ENCODE measurements around the gene ZSCAN5A. TPM values are rescaled to one million over a fixed set of nuclear protein-coding genes. Genes with fewer than 3 reads are reported as not detected.
"Not testable (repeated sequence)": the region's sequence is repeated elsewhere in the genome, so short reads cannot be mapped to it uniquely, and the experiment has no call there.

Gene ZSCAN5A
- total RNA-seq, 1 donor from 2014 or later, result 10.3 TPM

GRCh38 chr19:56290104-56290503, 24.5 kb downstream of the ZSCAN5A start:
- H3K36me3 Mint-ChIP-seq (ENCODE audit: low read depth), result peaks cover 6% of the 10 kb centered on the region
- H3K4me3 Mint-ChIP-seq (ENCODE audit: low read depth), result no peak overlapping the region
- H3K27me3 Mint-ChIP-seq (ENCODE audit: low read depth), result no peaks in the 10 kb centered on the region
- H3K9me3 Mint-ChIP-seq, result peaks cover 7% of the 10 kb centered on the region
- H3K27ac Mint-ChIP-seq, result no peak overlapping the region
- DNase-seq (ENCODE audit: low spot score), result no peak
- no peaks in the 10 kb centered on the region for H3K4me1 Mint-ChIP-seq (ENCODE audit: low read depth)
- intact Hi-C loops (cut with micrococcal nuclease), result no loop called here

GRCh38 chr19:56284746-56285145, 29.9 kb downstream of the ZSCAN5A start:
- intact Hi-C loops (cut with micrococcal nuclease), result no loop called here
- H3K36me3 Mint-ChIP-seq (ENCODE audit: low read depth), result no peaks in the 10 kb centered on the region
- no peak for DNase-seq (ENCODE audit: low spot score)
- no peaks in the 10 kb centered on the region for H3K27me3 Mint-ChIP-seq (ENCODE audit: low read depth)
- no peak overlapping the region for H3K27ac Mint-ChIP-seq
- H3K4me3 Mint-ChIP-seq (ENCODE audit: low read depth), result no peak overlapping the region
- H3K9me3 Mint-ChIP-seq, result no peaks in the 10 kb centered on the region
- no peaks in the 10 kb centered on the region for H3K4me1 Mint-ChIP-seq (ENCODE audit: low read depth)

GRCh38 chr19:56282809-56283208, 31.8 kb downstream of the ZSCAN5A start:
- no peaks in the 10 kb centered on the region for H3K27me3 Mint-ChIP-seq (ENCODE audit: low read depth)
- no peaks in the 10 kb centered on the region for H3K36me3 Mint-ChIP-seq (ENCODE audit: low read depth)
- no peak overlapping the region for H3K27ac Mint-ChIP-seq
- intact Hi-C loops (cut with micrococcal nuclease), result no loop called here
- no peak for DNase-seq (ENCODE audit: low spot score)
- H3K4me3 Mint-ChIP-seq (ENCODE audit: low read depth), result no peak overlapping the region
- H3K9me3 Mint-ChIP-seq, result no peaks in the 10 kb centered on the region
- no peaks in the 10 kb centered on the region for H3K4me1 Mint-ChIP-seq (ENCODE audit: low read depth)

- intact Hi-C loops (cut with micrococcal nuclease), result no loop called here
- Mint-ChIP-seq H3K9me3 (peaks cover 7% of the 10 kb centered on the region), H3K4me1 (ENCODE audit: low read depth) (no peaks in the 10 kb centered on the region), H3K36me3 (ENCODE audit: low read depth) (no peaks in the 10 kb centered on the region), H3K4me3 (ENCODE audit: low read depth) (no peak overlapping the region), H3K27ac (no peak overlapping the region), H3K27me3 (ENCODE audit: low read depth) (no peaks in the 10 kb centered on the region)
- DNase-seq (ENCODE audit: low spot score), result no peak
Observed at GRCh38 chr19:56273563-56274117, 41.0 kb downstream of the ZSCAN5A start.

- H3K4me1 Mint-ChIP-seq (ENCODE audit: low read depth), result no peaks in the 10 kb centered on the region
- intact Hi-C loops (cut with micrococcal nuclease), result no loop called here
- peaks cover 4% of the 10 kb centered on the region for H3K9me3 Mint-ChIP-seq
- H3K27ac Mint-ChIP-seq, result no peak within 1 kb of the TSS
- H3K4me3 Mint-ChIP-seq (ENCODE audit: low read depth), result no peak within 1 kb of the TSS
- H3K36me3 Mint-ChIP-seq (ENCODE audit: low read depth), result no peaks in the 10 kb centered on the region
- no peak for DNase-seq (ENCODE audit: low spot score)
- no peaks in the 10 kb centered on the region for H3K27me3 Mint-ChIP-seq (ENCODE audit: low read depth)
Observed at GRCh38 chr19:56272161-56272798, 42.4 kb downstream of the ZSCAN5A start, which contains the start of gene EDDM13. Gene EDDM13, plus strand, starts transcription at chr19:56272748. Its CDS starts 87 bp downstream, at chr19:56272835.

GRCh38 chr19:56271151-56271550, 43.5 kb downstream of the ZSCAN5A start:
- Mint-ChIP-seq H3K27me3 (ENCODE audit: low read depth) (no peaks in the 10 kb centered on the region), H3K27ac (no peak overlapping the region), H3K9me3 (no peaks in the 10 kb centered on the region), H3K4me3 (ENCODE audit: low read depth) (no peak overlapping the region), H3K4me1 (ENCODE audit: low read depth) (no peaks in the 10 kb centered on the region), H3K36me3 (ENCODE audit: low read depth) (no peaks in the 10 kb centered on the region)
- intact Hi-C loops (cut with micrococcal nuclease), result no loop called here
- no peak for DNase-seq (ENCODE audit: low spot score)

- Mint-ChIP-seq H3K27me3 (ENCODE audit: low read depth) (no peaks in the 10 kb centered on the region), H3K27ac (no peak overlapping the region), H3K4me3 (ENCODE audit: low read depth) (no peak overlapping the region), H3K36me3 (ENCODE audit: low read depth) (no peaks in the 10 kb centered on the region), H3K9me3 (no peaks in the 10 kb centered on the region), H3K4me1 (ENCODE audit: low read depth) (no peaks in the 10 kb centered on the region)
- intact Hi-C loops (cut with micrococcal nuclease), result no loop called here
- no peak for DNase-seq (ENCODE audit: low spot score)
Observed at GRCh38 chr19:56270676-56271075, 44.0 kb downstream of the ZSCAN5A start.

- no peak overlapping the region for H3K4me3 Mint-ChIP-seq (ENCODE audit: low read depth)
- no peaks in the 10 kb centered on the region for H3K36me3 Mint-ChIP-seq (ENCODE audit: low read depth)
- H3K4me1 Mint-ChIP-seq (ENCODE audit: low read depth), result no peaks in the 10 kb centered on the region
- intact Hi-C loops (cut with micrococcal nuclease), result no loop called here
- no peak for DNase-seq (ENCODE audit: low spot score)
- no peaks in the 10 kb centered on the region for H3K9me3 Mint-ChIP-seq
- H3K27me3 Mint-ChIP-seq (ENCODE audit: low read depth), result no peaks in the 10 kb centered on the region
- H3K27ac Mint-ChIP-seq, result no peak overlapping the region
Observed at GRCh38 chr19:56269348-56269747, 45.3 kb downstream of the ZSCAN5A start.

GRCh38 chr19:56266051-56266450, 48.6 kb downstream of the ZSCAN5A start:
- DNase-seq (ENCODE audit: low spot score), result no peak
- Mint-ChIP-seq H3K4me1 (ENCODE audit: low read depth) (peaks cover 1% of the 10 kb centered on the region), H3K27ac (no peak overlapping the region), H3K36me3 (ENCODE audit: low read depth) (no peaks in the 10 kb centered on the region), H3K27me3 (ENCODE audit: low read depth) (no peaks in the 10 kb centered on the region), H3K4me3 (ENCODE audit: low read depth) (no peak overlapping the region), H3K9me3 (no peaks in the 10 kb centered on the region)
- intact Hi-C loops (cut with micrococcal nuclease), result no loop called here

GRCh38 chr19:56263319-56263718, 51.3 kb downstream of the ZSCAN5A start:
- Mint-ChIP-seq H3K36me3 (ENCODE audit: low read depth) (no peaks in the 10 kb centered on the region), H3K4me1 (ENCODE audit: low read depth) (peaks cover 1% of the 10 kb centered on the region), H3K27ac (no peak overlapping the region), H3K27me3 (ENCODE audit: low read depth) (no peaks in the 10 kb centered on the region), H3K9me3 (no peaks in the 10 kb centered on the region), H3K4me3 (ENCODE audit: low read depth) (no peak overlapping the region)
- DNase-seq (ENCODE audit: low spot score), result no peak
- intact Hi-C loops (cut with micrococcal nuclease), result no loop called here

GRCh38 chr19:56261932-56262331, 52.7 kb downstream of the ZSCAN5A start:
- H3K27me3 Mint-ChIP-seq (ENCODE audit: low read depth); H3K27ac Mint-ChIP-seq; H3K36me3 Mint-ChIP-seq (ENCODE audit: low read depth); H3K4me3 Mint-ChIP-seq (ENCODE audit: low read depth); H3K4me1 Mint-ChIP-seq (ENCODE audit: low read depth); H3K9me3 Mint-ChIP-seq; DNase-seq (ENCODE audit: low spot score); intact Hi-C loops (cut with micrococcal nuclease): not testable (repeated sequence)

- Mint-ChIP-seq H3K4me1 (ENCODE audit: low read depth) (peaks cover 1% of the 10 kb centered on the region), H3K27me3 (ENCODE audit: low read depth) (no peaks in the 10 kb centered on the region), H3K9me3 (no peaks in the 10 kb centered on the region), H3K27ac (no peak overlapping the region), H3K4me3 (ENCODE audit: low read depth) (no peak overlapping the region), H3K36me3 (ENCODE audit: low read depth) (no peaks in the 10 kb centered on the region)
- intact Hi-C loops (cut with micrococcal nuclease), result no loop called here
- DNase-seq (ENCODE audit: low spot score), result no peak
Observed at GRCh38 chr19:56261145-56261544, 53.5 kb downstream of the ZSCAN5A start.

GRCh38 chr19:56258272-56258671, 56.4 kb downstream of the ZSCAN5A start:
- Mint-ChIP-seq H3K27me3 (ENCODE audit: low read depth) (no peaks in the 10 kb centered on the region), H3K9me3 (no peaks in the 10 kb centered on the region), H3K27ac (no peak overlapping the region), H3K4me1 (ENCODE audit: low read depth) (peaks cover 1% of the 10 kb centered on the region), H3K4me3 (ENCODE audit: low read depth) (no peak overlapping the region), H3K36me3 (ENCODE audit: low read depth) (no peaks in the 10 kb centered on the region)
- no peak for DNase-seq (ENCODE audit: low spot score)
- intact Hi-C loops (cut with micrococcal nuclease), result no loop called here
